NAMALWA (cell line): ENCODE results near the gene ASB13.

Experiments used
- DNase-seq: peaks from one replicate; pipeline ENCODE4 v3.0.0-alpha.2; 2015; ENCODE audit warnings: low spot score

ASB13 gene, protein sequence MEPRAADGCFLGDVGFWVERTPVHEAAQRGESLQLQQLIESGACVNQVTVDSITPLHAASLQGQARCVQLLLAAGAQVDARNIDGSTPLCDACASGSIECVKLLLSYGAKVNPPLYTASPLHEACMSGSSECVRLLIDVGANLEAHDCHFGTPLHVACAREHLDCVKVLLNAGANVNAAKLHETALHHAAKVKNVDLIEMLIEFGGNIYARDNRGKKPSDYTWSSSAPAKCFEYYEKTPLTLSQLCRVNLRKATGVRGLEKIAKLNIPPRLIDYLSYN

DNA sequence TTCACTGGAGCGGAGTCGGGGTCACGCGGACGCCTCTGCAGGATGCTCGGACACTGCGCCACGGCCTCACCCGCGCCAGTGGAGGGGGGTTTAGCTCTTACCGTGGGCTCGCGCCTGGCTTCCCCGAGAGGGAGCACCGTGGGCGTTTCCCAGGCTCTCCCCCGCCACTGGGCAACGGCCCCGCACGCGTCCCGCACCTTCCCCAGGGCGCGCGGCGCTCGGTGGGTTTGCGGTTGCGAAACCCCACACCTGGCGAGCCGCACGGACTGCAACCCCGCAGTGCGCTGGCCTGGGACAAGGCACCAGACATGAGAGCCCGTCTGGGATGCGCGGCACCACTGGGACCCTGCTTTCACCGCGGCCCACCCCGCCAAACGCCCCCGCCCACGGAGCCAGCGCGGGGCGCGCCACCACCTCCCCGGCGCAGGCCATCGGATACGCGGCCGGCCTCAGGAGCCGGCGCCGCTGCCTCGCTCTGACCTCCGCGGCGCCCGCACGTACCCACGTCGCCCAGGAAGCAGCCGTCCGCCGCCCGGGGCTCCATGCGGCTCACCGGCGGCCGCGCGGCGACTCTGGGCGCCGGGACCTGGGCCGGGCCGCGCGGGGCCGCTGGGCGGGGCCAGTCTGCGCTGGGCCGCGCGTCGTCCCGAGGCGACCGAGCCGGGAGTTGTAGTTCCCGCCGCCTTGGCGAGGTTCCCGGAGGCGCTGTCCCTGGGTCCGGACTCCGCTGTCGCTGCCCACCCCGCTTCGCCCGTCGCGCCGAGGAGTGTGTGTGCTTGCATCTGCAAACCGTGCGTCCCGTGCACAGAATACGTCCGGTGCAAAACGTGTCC, at the start of gene ASB13:
ASB13 (minus strand) TSS at position 588 of the 833 bp plus-strand sequence; CDS start at position 544, 44 bp downstream.
- DNase-seq, result no peak

DNA sequence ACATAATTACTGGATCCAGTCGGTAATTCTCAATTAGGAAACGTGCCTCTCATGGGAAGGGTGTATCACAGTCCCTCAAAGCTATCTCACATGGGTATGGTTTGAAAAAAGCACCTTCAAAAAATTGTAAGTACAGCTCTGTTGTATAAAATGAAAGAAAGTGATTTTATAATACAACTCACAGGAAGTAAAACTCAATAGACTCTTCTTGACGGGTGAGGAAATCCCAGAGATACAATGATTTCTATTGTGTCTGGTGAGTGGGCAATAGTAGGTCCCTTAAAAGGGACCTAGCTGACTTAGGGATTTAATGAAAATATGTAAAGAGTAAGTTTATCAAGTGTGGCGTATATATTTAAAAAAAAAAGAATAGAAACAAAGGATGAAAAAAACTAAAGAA, 45.2 kb upstream of the ASB13 start:
- no peak for DNase-seq

DNA sequence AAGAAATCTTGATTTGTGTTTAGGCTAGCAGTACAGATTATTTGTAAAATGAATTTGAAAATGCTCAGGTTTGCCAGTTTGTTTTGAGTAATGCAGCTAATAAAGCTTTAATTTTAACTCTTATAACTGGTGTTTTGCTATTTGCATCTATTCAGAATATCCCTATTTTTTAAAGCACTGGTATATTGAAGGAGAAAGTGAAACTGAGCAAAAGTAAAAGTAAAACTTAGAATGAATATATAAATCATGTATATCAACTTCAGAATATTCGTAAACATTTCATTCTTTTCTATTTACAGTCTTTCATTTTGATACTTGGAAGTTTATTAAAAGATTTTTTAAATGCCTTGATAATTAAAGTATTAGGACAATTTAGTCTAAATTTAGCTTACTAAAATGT, 44.5 kb upstream of the ASB13 start:
- DNase-seq, result no peak

DNA sequence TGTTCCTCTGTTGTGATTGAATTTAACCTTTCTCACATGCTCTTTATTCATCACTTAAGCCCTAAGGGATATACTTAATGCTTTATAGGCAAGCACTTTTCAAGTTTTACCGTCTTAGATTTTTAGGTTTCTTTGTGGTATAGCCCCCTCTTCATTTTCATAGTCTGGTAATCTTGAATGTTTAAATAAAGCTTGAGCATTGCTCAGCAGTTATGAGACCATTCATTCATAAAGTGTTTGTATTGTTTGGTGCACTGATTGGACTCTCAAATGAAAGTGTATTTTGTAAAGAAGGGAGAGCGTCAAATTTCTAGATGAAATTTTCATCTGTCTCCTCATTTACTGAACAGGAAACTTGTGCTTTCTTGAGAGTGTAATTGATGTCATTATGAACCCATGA, 43.5 kb upstream of the ASB13 start:
- no peak for DNase-seq

DNA sequence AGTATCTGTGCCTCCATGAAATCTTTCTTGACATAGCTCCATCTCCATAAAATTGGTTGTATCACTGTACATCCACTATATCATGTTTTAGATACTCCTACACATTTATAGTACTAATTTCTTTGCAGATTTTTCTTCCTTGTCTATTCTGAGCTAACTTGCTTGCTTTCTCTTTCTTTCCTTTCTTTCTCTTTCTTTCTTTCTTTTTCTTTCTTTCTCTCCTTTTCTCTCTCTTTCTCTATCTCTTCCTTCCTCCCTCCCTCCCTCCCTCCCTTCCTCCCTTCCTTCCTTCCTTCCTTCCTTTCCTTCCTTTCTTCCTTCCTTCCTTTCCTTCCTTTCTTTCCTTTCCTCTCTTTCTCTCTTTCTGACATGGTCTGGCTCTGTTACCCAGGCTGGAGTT, 42.0 kb upstream of the ASB13 start:
- no peak for DNase-seq

DNA sequence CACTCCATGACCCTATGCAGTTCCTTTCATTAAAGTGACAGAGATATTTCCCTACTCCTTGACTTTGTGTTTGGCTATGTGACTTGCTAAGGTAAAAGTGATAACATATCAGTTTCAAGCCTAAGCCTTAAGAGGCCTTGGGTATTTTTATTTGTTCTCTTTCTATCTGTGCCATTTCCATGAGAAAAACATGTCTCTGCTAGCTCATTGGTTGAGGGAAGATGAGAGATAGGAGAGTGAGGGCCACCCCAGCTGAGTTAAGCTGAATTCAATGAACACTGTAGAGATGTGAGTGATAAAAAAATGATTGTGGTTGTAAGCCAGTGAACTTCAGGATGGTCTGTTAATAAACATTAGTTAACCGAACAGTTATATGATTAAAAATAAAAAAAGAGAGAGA, 31.7 kb upstream of the ASB13 start:
- no peak for DNase-seq

DNA sequence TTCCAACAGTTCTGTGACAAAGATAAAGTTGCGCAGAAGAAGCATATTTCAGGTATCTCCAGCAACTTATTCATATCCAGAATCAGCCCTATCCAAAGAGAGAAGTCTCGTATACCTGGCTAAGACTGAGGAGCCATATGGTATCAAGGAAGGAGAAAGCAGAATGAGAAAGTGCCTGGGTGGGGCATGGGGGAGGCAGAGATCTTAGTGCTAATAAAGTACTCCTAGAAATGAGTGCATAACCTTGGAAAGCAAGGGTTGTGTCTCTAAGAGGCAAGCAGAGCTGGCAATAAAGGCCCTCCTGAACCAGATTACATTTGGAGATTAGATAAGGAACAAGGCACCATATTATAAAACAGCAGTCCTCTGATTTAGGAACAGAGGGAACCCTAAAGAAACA, 30.9 kb upstream of the ASB13 start:
- DNase-seq, result no peak

DNA sequence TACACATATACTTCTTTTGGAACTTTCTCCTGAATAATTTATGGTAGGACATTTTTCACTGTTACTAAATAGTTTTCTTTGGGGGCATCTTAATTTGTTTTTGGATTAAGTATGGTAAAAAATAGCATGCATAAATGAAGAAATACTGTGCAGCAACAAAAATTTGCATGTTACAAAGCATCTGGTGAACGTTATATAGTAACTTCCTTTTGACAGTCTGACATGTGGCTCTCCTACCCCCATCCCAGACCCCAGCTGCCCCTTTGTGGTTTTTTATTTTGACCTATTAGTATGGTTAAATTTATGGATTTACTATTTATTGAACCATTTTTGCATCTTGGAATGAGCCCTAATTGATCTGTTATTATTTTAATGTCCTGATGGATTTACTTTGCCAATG, 28.2 kb upstream of the ASB13 start:
- peak; percentile 63 for DNase-seq

DNA sequence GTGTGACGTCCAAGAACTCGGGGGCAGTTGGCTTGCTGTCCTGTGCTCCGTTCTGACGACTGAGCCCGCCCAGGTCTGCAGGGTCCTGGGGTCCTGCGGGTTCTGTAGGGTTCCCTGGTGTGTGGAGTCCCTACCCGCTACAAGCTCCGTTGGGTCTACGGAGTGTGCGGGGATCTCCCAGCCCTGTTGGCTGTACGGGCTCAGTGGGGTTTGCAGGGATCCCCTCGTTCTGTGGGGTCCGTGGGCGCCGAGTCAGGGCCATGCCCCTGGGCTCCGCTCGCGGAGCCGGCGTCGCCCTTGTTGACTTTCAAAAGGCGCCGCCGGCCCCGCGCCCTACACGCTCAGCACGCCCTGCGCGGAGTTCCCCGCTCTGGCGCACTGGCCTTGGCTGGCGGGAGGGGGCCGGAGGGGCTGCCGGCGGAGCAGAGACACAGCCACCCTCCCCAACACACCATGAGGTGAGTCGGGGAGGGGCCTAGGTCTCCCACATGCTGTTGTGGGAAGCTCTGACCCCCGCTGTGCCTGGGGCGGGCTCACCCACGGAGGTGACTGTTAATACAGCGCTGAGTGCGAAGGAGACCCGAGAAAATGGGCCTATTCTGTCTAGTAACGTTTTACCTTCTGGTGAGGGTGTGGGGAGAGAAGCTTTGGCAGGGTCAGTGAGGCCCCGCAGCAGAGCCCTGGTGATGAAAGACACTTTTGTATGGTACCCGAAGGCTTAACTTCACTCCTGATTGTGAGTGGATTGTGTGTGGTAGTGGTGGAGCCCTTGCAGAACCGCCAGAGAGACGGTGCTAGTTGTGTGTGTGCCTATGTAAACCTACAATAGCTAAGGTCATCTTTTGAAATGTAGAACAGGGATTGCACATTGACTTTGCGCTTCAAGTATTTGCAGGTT, 26.3 kb upstream of the ASB13 start:
- peak; percentile 90 for DNase-seq

DNA sequence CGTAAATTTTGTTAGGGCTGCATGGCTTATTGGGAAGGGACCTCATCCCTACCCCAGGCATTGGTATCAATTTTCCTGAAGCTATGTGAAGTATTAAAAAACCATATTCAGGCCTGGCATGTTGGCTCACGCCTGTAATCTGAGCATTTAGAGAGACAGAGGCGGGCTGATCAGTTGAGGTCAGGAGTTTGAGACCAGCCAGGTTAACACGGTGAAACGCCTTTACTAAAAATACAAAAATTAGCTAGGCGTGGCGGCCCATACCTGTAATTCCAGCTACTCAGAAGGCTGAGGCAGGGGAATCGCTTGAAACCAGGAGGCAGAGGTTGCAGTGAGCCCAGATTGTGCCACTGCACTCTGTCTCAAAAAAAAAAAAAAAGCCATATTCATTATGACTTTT, 25.4 kb upstream of the ASB13 start:
- DNase-seq, result peak; percentile 47

DNA sequence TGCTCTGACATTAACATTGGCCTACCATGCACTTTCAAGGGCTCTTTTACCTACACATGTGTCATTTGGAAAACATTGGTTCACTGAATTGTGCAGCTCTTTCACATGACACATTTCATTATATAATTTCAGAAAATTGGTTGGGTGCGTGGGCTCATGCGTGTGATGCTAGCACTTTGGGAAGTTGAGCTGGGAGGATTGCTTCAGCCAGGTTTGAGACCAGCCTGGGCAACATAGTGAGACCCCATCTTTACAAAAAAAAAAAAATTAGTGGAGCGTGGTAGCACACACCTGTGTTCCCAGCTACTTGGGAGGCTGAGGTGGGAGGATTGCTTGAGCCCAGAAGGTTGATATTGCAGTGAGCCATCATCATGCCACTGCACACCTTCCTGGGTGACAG, 22.2 kb upstream of the ASB13 start:
- peak; percentile 47 for DNase-seq

DNA sequence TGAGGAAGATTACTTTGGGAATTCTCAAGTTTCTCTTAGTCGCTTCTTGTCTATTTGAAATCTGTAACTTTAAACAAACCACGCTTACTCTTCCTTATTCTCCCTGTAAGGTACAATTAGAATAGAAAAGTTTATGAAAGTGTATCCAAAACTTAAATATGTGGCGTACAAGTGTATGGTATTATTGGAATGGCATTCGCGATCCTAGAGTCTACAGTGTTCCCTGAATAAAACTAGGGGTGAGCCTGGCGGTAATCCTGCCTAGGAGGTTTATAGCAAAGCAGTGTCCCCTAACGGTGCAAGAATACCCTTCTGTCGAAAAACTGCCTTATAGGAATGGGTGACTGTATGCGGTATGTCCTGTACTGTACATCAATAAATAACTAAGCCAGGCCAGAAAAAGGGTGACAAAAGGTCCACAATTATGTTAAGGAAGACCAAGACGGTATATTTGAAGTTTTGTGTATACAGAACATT, 19.4 kb upstream of the ASB13 start:
- DNase-seq, result peak; percentile 51

DNA sequence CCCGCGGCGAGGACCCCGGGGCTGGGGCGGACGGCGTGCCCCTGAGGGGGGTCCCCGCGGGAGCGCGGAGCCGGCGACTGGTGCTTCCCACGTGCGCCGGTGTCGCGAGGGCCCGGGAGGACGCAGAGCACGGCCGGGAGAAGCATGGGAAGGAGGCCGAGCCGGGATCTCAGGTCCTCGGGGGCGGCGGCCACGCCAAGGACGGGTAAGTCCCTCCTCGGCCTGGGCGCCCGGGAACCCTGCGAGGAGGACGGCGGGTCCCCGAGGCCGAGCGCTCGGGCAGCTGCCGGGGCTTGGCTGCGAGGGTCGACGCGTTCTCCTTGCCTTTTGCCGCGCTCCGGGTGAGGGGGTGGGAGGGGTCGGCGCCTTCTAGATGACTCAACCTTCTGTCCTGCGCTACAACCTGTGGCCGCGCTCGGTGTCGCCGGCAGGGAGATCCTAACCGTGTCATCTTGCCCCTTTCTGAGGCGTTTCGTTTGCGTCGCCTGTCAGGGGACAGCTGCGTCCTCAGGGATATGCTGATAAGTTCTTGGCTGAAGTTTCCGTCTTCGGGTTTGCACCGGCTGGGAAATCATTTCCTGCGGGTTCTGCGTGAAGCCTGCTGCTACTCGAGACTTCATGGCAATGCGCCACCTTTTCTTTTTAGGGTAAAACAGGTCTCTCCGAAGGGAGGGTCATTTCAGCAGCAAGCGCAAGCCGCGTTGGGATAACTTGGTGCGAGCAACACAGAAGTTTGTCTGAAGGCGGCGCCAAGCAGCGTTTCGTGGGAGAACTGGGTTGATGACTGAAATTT, 18.8 kb upstream of the ASB13 start:
- DNase-seq, result peak; percentile 86

DNA sequence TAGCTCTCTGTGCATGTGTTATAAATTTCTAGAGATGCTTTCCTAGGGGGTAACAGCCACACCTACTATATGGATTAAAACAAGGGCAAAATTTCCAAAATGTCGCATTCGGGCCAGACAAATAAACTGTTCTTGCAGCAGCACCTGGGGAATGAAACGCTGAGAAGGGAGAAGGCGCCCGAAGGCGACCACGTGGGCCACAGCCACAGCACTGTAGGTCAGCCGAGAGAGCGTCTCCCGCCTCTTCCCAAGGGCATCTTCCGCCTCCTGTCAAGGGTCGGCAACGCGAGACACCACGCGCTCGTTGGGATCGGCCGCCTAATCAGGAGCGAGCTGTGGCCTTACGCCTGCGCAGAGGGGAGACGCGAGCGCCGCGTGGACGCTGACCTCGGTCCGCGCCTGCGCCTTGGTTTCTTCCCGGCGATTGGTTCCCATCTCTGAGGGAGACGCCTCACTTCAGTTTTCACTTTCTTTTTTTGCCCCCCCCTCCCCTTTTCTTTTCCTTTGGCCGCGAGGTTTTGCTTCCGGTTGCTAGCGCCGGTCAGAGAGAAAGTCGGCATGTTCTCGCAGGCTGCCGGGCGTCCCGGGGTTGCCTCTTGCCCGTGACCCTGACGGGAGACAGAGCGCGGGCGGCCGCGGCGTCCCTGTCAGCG, 18.0 kb upstream of the ASB13 start, which contains the start of gene TASOR2:
TASOR2 (plus strand) TSS at position 521 of the 653 bp plus-strand sequence. CDS start 35,805 bp downstream, outside the sequence.
- DNase-seq, result peak; percentile 98

DNA sequence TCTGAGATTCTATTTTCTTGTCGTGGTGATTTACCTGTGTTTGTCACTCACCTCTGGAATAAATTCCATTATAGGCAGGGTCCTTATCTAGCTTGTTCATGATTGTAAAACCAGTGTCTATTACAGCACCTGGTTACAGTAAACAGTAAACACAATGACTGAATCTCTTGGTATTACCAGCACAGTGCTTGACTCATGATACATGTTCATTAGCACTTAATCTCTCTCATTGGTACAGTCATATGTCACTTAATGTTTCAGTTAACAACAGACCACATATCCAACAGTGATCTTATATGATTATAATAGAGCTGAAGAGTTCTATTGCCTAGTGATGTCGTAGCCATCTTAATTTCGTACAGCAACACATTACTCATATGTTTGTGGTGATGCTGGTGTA, 16.7 kb upstream of the ASB13 start:
- no peak for DNase-seq

DNA sequence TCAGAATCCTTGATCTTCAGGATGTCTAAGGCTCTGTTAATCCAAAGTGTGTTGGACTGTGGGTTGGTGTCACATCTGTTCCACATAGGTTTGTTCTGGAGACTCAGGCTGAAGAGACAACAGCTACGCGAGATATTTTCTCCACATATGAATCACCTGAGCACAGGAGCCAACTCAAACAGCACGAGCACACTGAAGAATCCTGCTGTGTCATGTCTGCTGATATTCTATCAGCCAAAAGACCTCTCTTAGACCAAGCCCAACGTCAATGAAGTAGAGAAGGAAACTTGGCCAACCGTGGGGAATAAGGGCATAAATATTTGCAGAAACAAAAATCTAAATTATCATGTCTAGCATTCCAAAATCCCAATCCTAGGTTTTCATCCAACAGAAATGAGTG, 15.5 kb upstream of the ASB13 start:
- no peak for DNase-seq

DNA sequence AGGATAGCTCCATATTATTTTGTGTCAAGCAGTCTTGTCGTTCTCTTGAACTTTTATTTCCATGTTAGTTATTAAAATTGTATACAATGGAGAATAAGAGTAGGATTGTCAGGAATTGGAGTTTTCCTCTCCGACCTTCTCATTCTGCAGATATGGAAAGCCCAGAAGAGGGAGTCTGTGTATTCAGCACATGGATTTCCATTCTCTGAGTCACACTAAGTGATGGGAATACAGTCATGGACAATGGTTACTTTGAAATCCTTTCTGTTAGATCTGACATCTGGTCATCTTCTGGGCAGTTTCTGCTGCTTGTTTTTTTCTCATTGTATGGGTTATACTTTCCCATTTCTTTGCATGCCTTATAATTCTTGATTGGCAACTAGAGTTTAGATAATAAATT, 13.2 kb upstream of the ASB13 start:
- DNase-seq, result no peak

DNA sequence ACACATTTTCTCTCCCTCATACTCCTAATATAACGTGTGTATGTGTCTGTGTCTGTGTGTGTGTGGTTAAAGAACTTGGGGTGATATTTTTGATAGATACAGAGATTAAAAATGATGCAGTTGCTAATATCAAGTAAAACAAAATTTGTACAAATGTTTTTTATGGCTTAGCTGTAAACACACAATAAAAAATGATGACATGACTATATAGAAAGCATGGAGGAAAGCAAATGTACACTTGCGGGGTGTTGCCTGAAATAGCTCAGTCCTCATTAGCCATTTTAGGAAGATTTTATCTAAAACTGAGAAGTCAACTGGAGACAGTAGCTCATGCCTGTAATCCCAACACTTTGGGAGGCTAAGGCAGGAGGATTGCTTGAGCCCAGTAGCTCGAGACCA, 12.6 kb upstream of the ASB13 start:
- no peak for DNase-seq

DNA sequence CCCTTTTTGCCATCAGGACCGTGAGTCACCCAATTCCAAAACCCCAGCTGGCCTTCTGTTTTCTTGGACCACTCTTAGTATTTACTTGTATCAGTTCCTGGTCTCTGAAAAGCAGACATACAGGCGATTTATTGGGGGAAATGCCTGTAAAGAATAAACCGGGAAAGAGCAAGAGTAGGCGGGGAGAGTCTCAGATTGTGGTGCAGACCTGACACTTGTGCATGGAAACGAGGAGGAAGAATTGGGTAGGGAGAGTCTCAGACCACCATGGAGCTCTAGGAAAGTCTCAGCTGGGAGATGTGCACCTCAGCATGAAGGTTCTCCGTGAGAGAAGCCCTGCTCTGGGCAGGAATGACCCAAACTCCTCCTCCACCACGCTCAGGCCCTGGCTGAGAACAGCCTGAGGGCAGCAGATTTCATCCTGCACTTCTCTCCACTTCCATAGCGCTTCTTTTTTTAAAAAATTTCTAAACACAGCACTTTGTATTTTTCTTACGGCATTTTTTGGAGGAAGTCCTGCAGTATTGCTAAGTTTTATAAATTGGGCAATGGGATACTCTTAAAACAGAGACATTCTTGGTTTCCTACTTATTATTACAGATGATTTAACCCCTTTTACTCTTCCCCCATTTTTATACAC, 12.1 kb upstream of the ASB13 start:
- no peak for DNase-seq

DNA sequence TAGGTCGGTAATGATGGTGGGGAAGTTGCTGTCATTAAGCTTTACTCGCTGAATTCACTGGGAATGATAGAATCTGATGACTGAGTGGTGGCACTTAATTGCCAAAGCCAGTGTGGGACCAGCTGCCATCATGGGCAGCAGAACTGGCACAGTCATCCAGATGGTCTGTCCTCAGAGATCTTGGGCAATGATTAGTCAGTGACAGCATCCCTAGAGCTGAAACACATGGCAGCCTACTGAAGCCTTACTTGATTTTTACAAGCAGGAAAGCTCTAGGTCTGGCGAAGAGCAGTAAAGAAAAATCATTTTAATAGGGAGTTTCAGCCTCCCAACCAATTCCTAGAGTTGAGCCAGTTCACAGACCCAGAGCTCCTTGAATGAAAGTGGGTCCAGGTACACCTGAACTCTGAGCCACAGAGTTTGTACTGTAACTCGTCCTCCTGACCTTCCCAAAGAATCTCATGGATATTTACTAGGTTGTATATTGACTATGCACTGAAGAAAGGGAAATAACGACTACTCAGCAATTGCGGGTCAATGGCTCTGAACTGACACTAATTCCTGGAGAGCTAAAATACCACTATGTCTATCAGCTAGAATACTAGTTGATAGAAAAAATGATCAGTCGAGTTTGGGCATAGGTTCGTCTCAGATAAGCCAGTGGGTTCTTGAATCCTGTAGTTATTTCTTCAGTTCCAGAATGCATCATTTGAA, 4.4 kb upstream of the ASB13 start:
- no peak for DNase-seq
